ENCODE measurements around the gene SLC27A1.
A peak's percentile ranks its signal among the peaks of the same experiment; 100 is the strongest.
"Not testable (repeated sequence)": the region's sequence is repeated elsewhere in the genome, so short reads cannot be mapped to it uniquely, and the experiment has no call there.

The SLC27A1 gene

GRCh38 chr19:17469092-17469480 lies 1.2 kb upstream of the SLC27A1 start:
- peaks cover 20% of the 10 kb centered on the region for H3K4me1 Mint-ChIP-seq
- no peaks in the 10 kb centered on the region for H3K27me3 Mint-ChIP-seq
- DNase-seq (ENCODE audit: low spot score in 2 of 2) (no peak), ATAC-seq (ENCODE audit: low read depth) (no peak)
- H3K27ac Mint-ChIP-seq = peak overlapping the region; percentile 89
- H3K36me3 Mint-ChIP-seq = no peaks in the 10 kb centered on the region
- no peaks in the 10 kb centered on the region for H3K9me3 Mint-ChIP-seq
- peak overlapping the region; percentile 95 for H3K4me3 Mint-ChIP-seq

GRCh38 chr19:17469481-17470067 lies 750 bp upstream of the SLC27A1 start:
- H3K27ac Mint-ChIP-seq = peak overlapping the region; percentile 89
- H3K36me3 Mint-ChIP-seq = no peaks in the 10 kb centered on the region
- H3K4me3 Mint-ChIP-seq = peak overlapping the region; percentile 95
- H3K9me3 Mint-ChIP-seq = no peaks in the 10 kb centered on the region
- ATAC-seq (ENCODE audit: low read depth) (peak; percentile 80), DNase-seq (ENCODE audit: low spot score in 2 of 2) (peak; percentile 81 to 82)
- H3K27me3 Mint-ChIP-seq = no peaks in the 10 kb centered on the region
- peaks cover 20% of the 10 kb centered on the region for H3K4me1 Mint-ChIP-seq

GRCh38 chr19:17471410-17472125 lies 1.2 kb downstream of the SLC27A1 start:
- Mint-ChIP-seq H3K27ac (no peak overlapping the region), H3K4me1 (peaks cover 20% of the 10 kb centered on the region), H3K36me3 (no peaks in the 10 kb centered on the region), H3K9me3 (no peaks in the 10 kb centered on the region), H3K27me3 (no peaks in the 10 kb centered on the region), H3K4me3 (peak overlapping the region; percentile 95)
- ATAC-seq (ENCODE audit: low read depth) (no peak), DNase-seq (ENCODE audit: low spot score in 2 of 2) (no peak)

GRCh38 chr19:17473041-17473440 lies 2.7 kb downstream of the SLC27A1 start:
- ATAC-seq (ENCODE audit: low read depth) = no peak
- Mint-ChIP-seq H3K27ac (no peak overlapping the region), H3K4me3 (no peak overlapping the region), H3K36me3 (no peaks in the 10 kb centered on the region), H3K9me3 (no peaks in the 10 kb centered on the region), H3K27me3 (no peaks in the 10 kb centered on the region), H3K4me1 (peaks cover 15% of the 10 kb centered on the region)
- no peak for DNase-seq (ENCODE audit: low spot score in 2 of 2)

- H3K27me3 Mint-ChIP-seq; H3K36me3 Mint-ChIP-seq; H3K9me3 Mint-ChIP-seq; H3K4me3 Mint-ChIP-seq; ATAC-seq (ENCODE audit: low read depth); DNase-seq (ENCODE audit: low spot score in 2 of 2); H3K27ac Mint-ChIP-seq; H3K4me1 Mint-ChIP-seq: not testable (repeated sequence)
Observed at GRCh38 chr19:17475011-17475540, 4.8 kb downstream of the SLC27A1 start.

- Mint-ChIP-seq H3K27ac (no peak overlapping the region), H3K36me3 (no peaks in the 10 kb centered on the region), H3K27me3 (no peaks in the 10 kb centered on the region), H3K9me3 (no peaks in the 10 kb centered on the region), H3K4me1 (peaks cover 2% of the 10 kb centered on the region), H3K4me3 (no peak overlapping the region)
- no peak for DNase-seq (ENCODE audit: low spot score in 2 of 2)
- no peak for ATAC-seq (ENCODE audit: low read depth)
Observed at GRCh38 chr19:17475541-17476115, 5.3 kb downstream of the SLC27A1 start.

- Mint-ChIP-seq H3K9me3 (no peaks in the 10 kb centered on the region), H3K4me1 (peaks cover 2% of the 10 kb centered on the region), H3K4me3 (no peak overlapping the region), H3K27me3 (peaks cover 2% of the 10 kb centered on the region), H3K27ac (no peak overlapping the region), H3K36me3 (no peaks in the 10 kb centered on the region)
- ATAC-seq (ENCODE audit: low read depth) (no peak), DNase-seq (ENCODE audit: low spot score in 2 of 2) (no peak)
Observed at GRCh38 chr19:17479325-17479791, 9.0 kb downstream of the SLC27A1 start.

- Mint-ChIP-seq H3K27me3 (peaks cover 4% of the 10 kb centered on the region), H3K4me1 (peaks cover 2% of the 10 kb centered on the region), H3K9me3 (no peaks in the 10 kb centered on the region), H3K4me3 (no peak overlapping the region), H3K36me3 (no peaks in the 10 kb centered on the region), H3K27ac (no peak overlapping the region)
- ATAC-seq (ENCODE audit: low read depth) (no peak), DNase-seq (ENCODE audit: low spot score in 2 of 2) (no peak)
Observed at GRCh38 chr19:17481986-17482385, 11.7 kb downstream of the SLC27A1 start.

GRCh38 chr19:17482877-17483604 lies 12.7 kb downstream of the SLC27A1 start:
- Mint-ChIP-seq H3K4me3 (no peak overlapping the region), H3K9me3 (no peaks in the 10 kb centered on the region), H3K4me1 (peaks cover 2% of the 10 kb centered on the region), H3K27ac (no peak overlapping the region), H3K36me3 (no peaks in the 10 kb centered on the region), H3K27me3 (peaks cover 4% of the 10 kb centered on the region)
- DNase-seq (ENCODE audit: low spot score in 2 of 2) (no peak), ATAC-seq (ENCODE audit: low read depth) (no peak)

GRCh38 chr19:17483605-17484002 lies 13.3 kb downstream of the SLC27A1 start:
- Mint-ChIP-seq H3K4me3 (no peak overlapping the region), H3K27me3 (peaks cover 4% of the 10 kb centered on the region), H3K27ac (no peak overlapping the region), H3K36me3 (peaks cover 3% of the 10 kb centered on the region), H3K4me1 (peaks cover 7% of the 10 kb centered on the region), H3K9me3 (no peaks in the 10 kb centered on the region)
- no peak for ATAC-seq (ENCODE audit: low read depth)
- no peak for DNase-seq (ENCODE audit: low spot score in 2 of 2)

- Mint-ChIP-seq H3K27ac (no peak overlapping the region), H3K36me3 (peaks cover 3% of the 10 kb centered on the region), H3K9me3 (no peaks in the 10 kb centered on the region), H3K27me3 (peaks cover 4% of the 10 kb centered on the region), H3K4me1 (peaks cover 14% of the 10 kb centered on the region), H3K4me3 (no peak overlapping the region)
- DNase-seq (ENCODE audit: low spot score in 2 of 2) (no peak), ATAC-seq (ENCODE audit: low read depth) (no peak)
Observed at GRCh38 chr19:17484520-17485185, 14.3 kb downstream of the SLC27A1 start.

- DNase-seq (ENCODE audit: low spot score in 2 of 2) (no peak), ATAC-seq (ENCODE audit: low read depth) (no peak)
- H3K4me1 Mint-ChIP-seq = peaks cover 15% of the 10 kb centered on the region
- peaks cover 3% of the 10 kb centered on the region for H3K36me3 Mint-ChIP-seq
- peaks cover 4% of the 10 kb centered on the region for H3K27me3 Mint-ChIP-seq
- no peak overlapping the region for H3K4me3 Mint-ChIP-seq
- no peaks in the 10 kb centered on the region for H3K9me3 Mint-ChIP-seq
- no peak overlapping the region for H3K27ac Mint-ChIP-seq
Observed at GRCh38 chr19:17486545-17487240, 16.4 kb downstream of the SLC27A1 start.
